ENCODE results near the gene GLIS1. TPM values are rescaled to one million over a fixed set of nuclear protein-coding genes. Genes with fewer than 3 reads are reported as not detected.

GLIS1 gene
- total and polyA plus RNA-seq, 2 experiments from 2014 or later, result 0.13 to 1.3 TPM

DNA sequence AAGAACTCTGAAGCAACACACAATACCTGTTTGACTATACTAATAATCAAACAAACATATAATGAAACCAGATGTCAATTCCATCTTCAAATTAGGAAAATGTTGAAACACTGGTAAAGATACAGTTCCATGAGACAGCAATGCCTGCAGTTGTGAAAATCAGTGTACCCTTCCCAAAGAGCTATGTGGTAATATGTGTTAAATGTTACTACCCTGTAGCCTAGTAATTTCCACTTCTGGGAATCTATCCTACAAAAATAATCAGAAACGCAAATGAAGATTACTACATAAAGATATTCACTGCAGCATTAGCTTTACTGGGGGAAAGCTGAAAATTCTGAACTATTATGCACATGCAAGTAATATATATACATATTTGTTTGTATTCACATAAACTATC is 16.9 kb downstream of the GLIS1 start:
- Histone ChIP-seq H4K20me1 (ENCODE audit: insufficient read depth, poor library complexity, severe bottlenecking) (no peaks in the 10 kb centered on the region), H3K4me3 (no peak overlapping the region), H3K9me2 (replicated peaks; ENCODE audit: insufficient read depth) (no peaks in the 10 kb centered on the region), H3K27ac (no peak overlapping the region), H2AFZ (no peak overlapping the region), H3K4me2 (no peak overlapping the region), H3K36me3 (replicated peaks; ENCODE audit: insufficient read depth, low read depth) (no peaks in the 10 kb centered on the region), H3K4me1 (ENCODE audit: insufficient read depth) (no peaks in the 10 kb centered on the region), H3K27me3 (peaks cover 4% of the 10 kb centered on the region), H3K9me3 (ENCODE audit: low read depth) (no peaks in the 10 kb centered on the region), H3K79me2 (no peaks in the 10 kb centered on the region)
- WGBS (ENCODE audit: low lambda C conversion rate, missing lambda C conversion rate), result 90% methylated on average over 1 of the region's 1 CpG
- no peak for DNase-seq (ENCODE audit: low spot score)
- TF ChIP-seq, protein P1, sequence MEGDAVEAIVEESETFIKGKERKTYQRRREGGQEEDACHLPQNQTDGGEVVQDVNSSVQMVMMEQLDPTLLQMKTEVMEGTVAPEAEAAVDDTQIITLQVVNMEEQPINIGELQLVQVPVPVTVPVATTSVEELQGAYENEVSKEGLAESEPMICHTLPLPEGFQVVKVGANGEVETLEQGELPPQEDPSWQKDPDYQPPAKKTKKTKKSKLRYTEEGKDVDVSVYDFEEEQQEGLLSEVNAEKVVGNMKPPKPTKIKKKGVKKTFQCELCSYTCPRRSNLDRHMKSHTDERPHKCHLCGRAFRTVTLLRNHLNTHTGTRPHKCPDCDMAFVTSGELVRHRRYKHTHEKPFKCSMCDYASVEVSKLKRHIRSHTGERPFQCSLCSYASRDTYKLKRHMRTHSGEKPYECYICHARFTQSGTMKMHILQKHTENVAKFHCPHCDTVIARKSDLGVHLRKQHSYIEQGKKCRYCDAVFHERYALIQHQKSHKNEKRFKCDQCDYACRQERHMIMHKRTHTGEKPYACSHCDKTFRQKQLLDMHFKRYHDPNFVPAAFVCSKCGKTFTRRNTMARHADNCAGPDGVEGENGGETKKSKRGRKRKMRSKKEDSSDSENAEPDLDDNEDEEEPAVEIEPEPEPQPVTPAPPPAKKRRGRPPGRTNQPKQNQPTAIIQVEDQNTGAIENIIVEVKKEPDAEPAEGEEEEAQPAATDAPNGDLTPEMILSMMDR (IDR thresholded peaks at IDR 0.05; ENCODE audit: poor library complexity), result no peak
- TF ChIP-seq EZH2 (IDR thresholded peaks at IDR 0.05; ENCODE audit: borderline replicate concordance), result no peak
- TF ChIP-seq EZH2phosphoT487 (IDR thresholded peaks at IDR 0.05; ENCODE audit: low read depth, severe bottlenecking, unreplicated experiment), result no peak

DNA sequence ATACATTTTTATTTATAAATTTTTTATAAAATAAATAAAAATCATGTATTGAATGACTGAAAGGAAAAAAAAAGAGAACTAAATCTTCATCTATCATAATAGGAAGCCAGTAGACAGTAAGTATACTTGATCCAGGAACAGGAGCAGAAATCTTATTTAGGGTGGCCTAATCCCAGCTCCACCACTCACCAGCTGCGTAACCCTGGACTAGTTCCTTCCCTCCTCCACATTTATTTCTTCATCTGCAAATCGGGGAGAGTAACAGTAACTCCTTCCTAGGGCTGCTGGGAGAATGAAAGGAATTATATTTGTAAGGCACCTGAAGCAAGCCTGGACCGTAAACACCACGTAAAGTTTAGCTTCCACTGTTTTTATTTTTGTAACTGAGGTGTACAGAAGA is 17.9 kb downstream of the GLIS1 start:
- no peak overlapping the region for H2AFZ ChIP-seq
- no peaks in the 10 kb centered on the region for H3K9me3 ChIP-seq (ENCODE audit: low read depth)
- TF ChIP-seq EZH2phosphoT487 (IDR thresholded peaks at IDR 0.05; ENCODE audit: low read depth, severe bottlenecking, unreplicated experiment) (no peak), EZH2 (IDR thresholded peaks at IDR 0.05; ENCODE audit: borderline replicate concordance) (no peak)
- TF ChIP-seq, protein P1 (IDR thresholded peaks at IDR 0.05; ENCODE audit: poor library complexity), result no peak
- 83% methylated on average over 4 of the region's 4 CpGs for WGBS (ENCODE audit: low lambda C conversion rate, missing lambda C conversion rate)
- H3K27ac ChIP-seq, result no peak overlapping the region
- DNase-seq (ENCODE audit: low spot score), result no peak
- no peaks in the 10 kb centered on the region for H3K36me3 ChIP-seq (replicated peaks; ENCODE audit: insufficient read depth, low read depth)
- H3K9me2 ChIP-seq (replicated peaks; ENCODE audit: insufficient read depth), result no peaks in the 10 kb centered on the region
- H3K4me2 ChIP-seq, result no peak overlapping the region
- H3K79me2 ChIP-seq, result no peaks in the 10 kb centered on the region
- H4K20me1 ChIP-seq (ENCODE audit: insufficient read depth, poor library complexity, severe bottlenecking), result no peaks in the 10 kb centered on the region
- H3K27me3 ChIP-seq, result peaks cover 4% of the 10 kb centered on the region
- H3K4me3 ChIP-seq, result no peak overlapping the region
- no peaks in the 10 kb centered on the region for H3K4me1 ChIP-seq (ENCODE audit: insufficient read depth)

DNA sequence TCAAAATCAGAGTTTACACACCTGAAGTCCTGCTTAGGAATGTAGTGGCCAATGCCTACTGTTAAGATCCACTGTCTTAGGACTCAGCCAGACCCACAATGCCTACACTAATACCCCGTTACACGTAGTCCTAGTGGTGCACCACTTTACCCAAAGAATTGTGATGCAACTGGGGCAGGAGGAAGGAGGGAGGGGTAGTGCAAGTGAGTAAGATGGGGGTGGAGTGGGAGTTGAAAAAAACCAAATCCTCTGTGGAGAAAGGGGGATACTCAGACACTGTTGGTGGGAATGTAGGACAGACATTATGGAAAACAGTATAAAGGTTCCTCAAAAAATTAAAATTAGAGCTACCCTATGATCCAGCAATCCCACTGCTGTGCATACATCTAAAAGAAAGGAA is 19.5 kb downstream of the GLIS1 start:
- TF ChIP-seq EZH2 (IDR thresholded peaks at IDR 0.05; ENCODE audit: borderline replicate concordance), result no peak
- TF ChIP-seq, protein P1 (IDR thresholded peaks at IDR 0.05; ENCODE audit: poor library complexity), result no peak
- no peak for TF ChIP-seq EZH2phosphoT487 (IDR thresholded peaks at IDR 0.05; ENCODE audit: low read depth, severe bottlenecking, unreplicated experiment)
- no peak for DNase-seq (ENCODE audit: low spot score)
- H3K36me3 ChIP-seq (replicated peaks; ENCODE audit: insufficient read depth, low read depth), result no peaks in the 10 kb centered on the region
- no peak overlapping the region for H2AFZ ChIP-seq
- H3K9me2 ChIP-seq (replicated peaks; ENCODE audit: insufficient read depth), result no peaks in the 10 kb centered on the region
- no peak overlapping the region for H3K27ac ChIP-seq
- H3K4me3 ChIP-seq, result no peak overlapping the region
- no peaks in the 10 kb centered on the region for H3K9me3 ChIP-seq (ENCODE audit: low read depth)
- H3K79me2 ChIP-seq, result no peaks in the 10 kb centered on the region
- no peak overlapping the region for H3K4me2 ChIP-seq
- H3K4me1 ChIP-seq (ENCODE audit: insufficient read depth), result no peaks in the 10 kb centered on the region
- no peaks in the 10 kb centered on the region for H3K27me3 ChIP-seq
- no peaks in the 10 kb centered on the region for H4K20me1 ChIP-seq (ENCODE audit: insufficient read depth, poor library complexity, severe bottlenecking)
- 85% methylated on average over 2 of the region's 2 CpGs for WGBS (ENCODE audit: low lambda C conversion rate, missing lambda C conversion rate)

DNA sequence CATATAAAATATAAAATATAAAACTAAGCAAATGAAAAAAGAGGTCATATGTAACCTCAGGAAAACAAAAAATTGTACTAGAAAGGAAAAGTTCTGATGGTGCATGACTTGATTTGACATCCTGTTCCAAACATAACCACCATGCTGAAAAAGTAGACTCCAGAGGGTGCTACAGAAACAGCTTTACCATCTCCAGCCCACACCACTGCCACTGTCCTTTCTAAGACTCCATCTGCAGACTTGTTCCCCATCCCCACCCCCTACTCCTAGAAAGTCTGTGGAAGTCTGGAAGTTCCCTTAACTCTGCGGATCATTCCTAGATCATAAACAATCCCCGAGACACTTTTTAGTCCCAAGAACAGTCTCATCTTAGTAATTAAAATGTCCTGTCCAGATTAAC is 20.5 kb downstream of the GLIS1 start:
- no peak for TF ChIP-seq EZH2 (IDR thresholded peaks at IDR 0.05; ENCODE audit: borderline replicate concordance)
- TF ChIP-seq, protein P1 (IDR thresholded peaks at IDR 0.05; ENCODE audit: poor library complexity), result no peak
- no peak for TF ChIP-seq EZH2phosphoT487 (IDR thresholded peaks at IDR 0.05; ENCODE audit: low read depth, severe bottlenecking, unreplicated experiment)
- H3K27ac ChIP-seq, result no peak overlapping the region
- no peaks in the 10 kb centered on the region for H3K9me3 ChIP-seq (ENCODE audit: low read depth)
- WGBS (ENCODE audit: low lambda C conversion rate, missing lambda C conversion rate), result 71% methylated on average over 2 of the region's 2 CpGs
- no peaks in the 10 kb centered on the region for H3K36me3 ChIP-seq (replicated peaks; ENCODE audit: insufficient read depth, low read depth)
- DNase-seq (ENCODE audit: low spot score), result no peak
- no peaks in the 10 kb centered on the region for H3K27me3 ChIP-seq
- no peaks in the 10 kb centered on the region for H4K20me1 ChIP-seq (ENCODE audit: insufficient read depth, poor library complexity, severe bottlenecking)
- H3K9me2 ChIP-seq (replicated peaks; ENCODE audit: insufficient read depth), result no peaks in the 10 kb centered on the region
- H3K4me1 ChIP-seq (ENCODE audit: insufficient read depth), result no peaks in the 10 kb centered on the region
- no peak overlapping the region for H2AFZ ChIP-seq
- H3K4me2 ChIP-seq, result no peak overlapping the region
- H3K79me2 ChIP-seq, result no peaks in the 10 kb centered on the region
- H3K4me3 ChIP-seq, result no peak overlapping the region
